ENCODE data around the gene RIPOR3.

RIPOR3 gene

DNA sequence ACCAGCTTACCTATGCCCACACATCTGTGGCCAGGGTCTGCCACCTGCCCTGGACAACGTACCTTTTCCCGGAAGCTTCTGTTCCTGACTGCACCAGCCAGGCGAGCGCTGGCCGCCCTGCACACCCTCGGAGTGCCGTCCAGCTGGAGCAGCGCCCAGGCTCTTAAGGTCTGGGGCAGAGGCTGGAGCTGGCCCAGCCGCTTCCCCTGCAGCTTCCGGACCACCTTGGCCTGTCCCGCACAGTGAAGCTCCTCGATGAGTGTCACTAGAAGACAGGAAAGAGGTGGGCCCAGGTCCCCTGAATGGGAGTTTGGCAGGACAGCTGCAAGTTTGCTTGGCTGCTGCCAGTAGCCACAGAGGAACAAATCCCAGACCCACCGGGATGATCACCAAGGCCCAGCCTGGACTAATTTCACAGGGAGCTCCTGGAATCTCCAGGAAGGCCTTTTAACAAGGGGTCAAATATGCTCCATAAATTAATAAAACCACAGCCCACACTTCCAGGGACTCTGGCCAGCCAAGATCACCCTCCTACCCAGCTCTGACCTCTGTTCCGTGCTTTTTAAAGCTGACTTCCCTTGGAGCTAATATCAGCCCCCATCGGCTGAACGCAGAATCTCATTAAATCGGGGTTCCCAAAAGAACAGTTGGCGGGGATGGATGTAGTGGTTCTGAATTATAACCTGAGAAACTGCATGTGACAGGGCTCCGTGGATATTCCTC is 98.9 kb downstream of the RIPOR3 start:
- peaks cover 5% of the 10 kb centered on the region for H3K36me3 Mint-ChIP-seq
- H3K27ac Mint-ChIP-seq: no peak overlapping the region
- H3K27me3 Mint-ChIP-seq: no peaks in the 10 kb centered on the region
- no peaks in the 10 kb centered on the region for H3K9me3 Mint-ChIP-seq
- ATAC-seq (ENCODE audit: low read depth) (no peak), DNase-seq (ENCODE audit: low spot score in 2 of 2) (no peak)
- no peak overlapping the region for H3K4me3 Mint-ChIP-seq
- peaks cover 27% of the 10 kb centered on the region for H3K4me1 Mint-ChIP-seq

DNA sequence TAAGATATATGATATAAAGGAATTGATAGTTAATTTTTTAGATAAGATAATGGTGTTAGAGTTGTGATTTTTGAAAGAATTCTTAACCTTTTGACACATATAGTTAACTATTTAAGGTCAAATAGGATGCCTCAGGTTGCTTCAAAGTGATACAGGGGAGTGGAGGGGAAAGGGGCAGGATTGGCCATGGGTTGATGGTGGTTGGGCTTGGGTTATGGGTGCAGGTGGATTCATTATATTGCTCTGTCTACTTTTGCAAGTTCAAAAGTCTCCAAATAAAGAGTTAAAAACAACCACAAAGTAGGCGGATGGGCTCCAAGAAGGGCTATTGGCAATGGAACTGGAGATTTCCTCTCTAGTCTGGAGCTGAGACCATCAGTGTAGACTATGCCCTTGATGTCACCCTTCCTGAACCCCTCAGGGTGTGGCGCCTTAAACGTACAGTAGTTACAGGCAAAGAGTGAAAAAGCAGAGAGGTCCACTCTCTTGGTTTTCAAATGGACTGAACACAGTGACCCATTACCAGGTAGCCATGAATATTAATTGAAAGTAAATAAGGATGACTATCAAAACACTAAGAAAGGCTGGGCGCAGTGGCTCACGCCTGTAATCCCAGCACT is 100.0 kb downstream of the RIPOR3 start:
- Mint-ChIP-seq H3K27ac (peak overlapping the region; percentile 26), H3K4me3 (no peak overlapping the region), H3K4me1 (peaks cover 22% of the 10 kb centered on the region), H3K36me3 (peaks cover 5% of the 10 kb centered on the region), H3K9me3 (no peaks in the 10 kb centered on the region), H3K27me3 (no peaks in the 10 kb centered on the region)
- ATAC-seq (ENCODE audit: low read depth) (no peak), DNase-seq (ENCODE audit: low spot score in 2 of 2) (no peak)

DNA sequence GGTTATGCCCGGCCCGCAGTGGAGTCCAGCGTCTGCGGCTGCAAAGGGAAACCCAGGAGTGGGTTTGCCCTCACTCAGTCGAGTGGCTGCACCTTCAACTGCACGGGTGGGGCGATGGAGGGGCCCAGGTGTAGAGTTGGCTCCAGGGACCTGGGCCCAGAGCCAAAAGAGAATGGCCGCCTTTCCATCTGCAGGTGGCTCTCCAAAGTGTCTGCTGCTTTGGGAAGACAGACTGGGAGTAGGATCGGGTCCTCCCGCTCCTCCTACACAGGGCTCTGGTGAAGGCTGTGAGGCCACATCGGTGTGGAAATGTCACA is 101.0 kb downstream of the RIPOR3 start:
- Mint-ChIP-seq H3K4me1 (peaks cover 11% of the 10 kb centered on the region), H3K9me3 (no peaks in the 10 kb centered on the region), H3K36me3 (peaks cover 9% of the 10 kb centered on the region), H3K27ac (no peak overlapping the region), H3K27me3 (no peaks in the 10 kb centered on the region), H3K4me3 (no peak overlapping the region)
- no peak for ATAC-seq (ENCODE audit: low read depth)
- no peak for DNase-seq (ENCODE audit: low spot score in 2 of 2)

DNA sequence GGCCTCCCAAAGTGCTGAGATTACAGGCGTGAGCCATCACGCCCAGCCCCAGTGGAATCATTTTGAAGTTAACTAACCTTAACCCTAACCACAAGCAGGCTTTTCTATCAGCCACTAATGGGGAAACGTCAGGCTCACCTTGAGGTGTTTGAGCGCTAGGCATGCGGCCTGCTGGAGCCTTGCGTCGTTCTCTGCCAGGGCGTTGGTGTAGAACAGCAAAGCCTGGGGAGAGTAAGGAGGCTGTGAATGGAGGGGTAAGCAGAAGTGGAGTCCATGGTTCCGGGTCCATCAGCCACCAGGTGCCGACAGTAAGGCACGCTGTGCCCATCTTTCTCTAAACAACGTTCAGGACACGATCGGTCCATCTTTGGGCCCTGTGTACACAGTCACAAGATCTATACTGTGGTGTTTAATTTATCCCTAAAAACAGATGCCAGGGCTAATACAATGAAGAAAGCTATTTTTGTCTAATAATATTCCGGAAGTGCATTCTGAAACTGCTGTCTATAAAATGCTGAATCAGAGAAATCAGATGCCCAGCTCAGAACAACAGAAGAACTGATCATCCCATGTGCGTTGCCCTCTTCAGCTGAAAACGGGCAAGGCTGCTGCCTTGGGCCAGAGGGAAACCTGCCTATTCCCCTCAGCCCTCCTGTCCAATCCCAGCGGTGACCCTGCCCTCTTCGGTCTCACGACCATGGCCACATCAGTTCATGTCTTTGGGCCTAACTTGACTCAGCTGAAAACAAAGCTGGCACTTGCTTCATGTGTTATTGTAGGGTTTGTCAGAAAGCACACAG is 101.6 kb downstream of the RIPOR3 start:
- Mint-ChIP-seq H3K4me1 (peaks cover 8% of the 10 kb centered on the region), H3K36me3 (peaks cover 13% of the 10 kb centered on the region), H3K27me3 (no peaks in the 10 kb centered on the region)

DNA sequence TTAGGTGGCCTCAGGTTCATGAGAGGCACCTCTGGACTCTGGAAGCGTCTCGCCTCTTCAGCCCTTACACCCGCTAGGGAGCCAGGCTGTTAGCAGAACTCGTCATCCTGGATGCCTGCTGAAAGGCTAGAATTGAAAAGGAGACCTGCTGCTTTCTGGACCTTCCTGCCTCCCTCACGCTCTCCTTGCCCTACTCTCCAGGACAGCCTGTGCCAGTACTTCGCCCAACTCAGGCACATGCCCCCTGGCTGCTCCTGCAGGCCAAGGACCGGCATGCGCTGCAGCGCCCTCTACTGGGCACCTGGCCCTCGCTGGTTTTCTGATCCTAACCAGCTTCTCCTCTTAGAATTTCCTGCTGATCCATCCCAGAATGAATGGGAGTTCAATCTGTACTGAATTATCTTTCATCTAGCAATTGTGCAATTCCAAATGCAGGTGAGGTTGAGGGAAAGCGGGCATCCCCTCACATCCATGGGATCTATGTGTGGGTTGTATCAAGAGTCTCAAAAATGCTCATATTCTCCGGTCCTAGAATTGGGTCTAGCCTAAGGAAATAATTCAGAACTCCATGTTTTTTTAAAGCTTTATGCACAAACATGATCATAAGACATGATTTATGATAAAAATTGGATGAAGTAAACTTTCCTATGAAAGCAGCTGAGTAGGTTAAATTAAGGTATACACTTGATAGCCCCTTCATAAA is 103.2 kb downstream of the RIPOR3 start:
- peak overlapping the region; percentile 76 for H3K27ac Mint-ChIP-seq
- H3K36me3 Mint-ChIP-seq: peaks cover 17% of the 10 kb centered on the region

More for the DNA sequence above, 101.6 kb downstream of the RIPOR3 start:
- DNase-seq (ENCODE audit: low spot score in 2 of 2) (no peak), ATAC-seq (ENCODE audit: low read depth) (no peak)
- Mint-ChIP-seq H3K9me3 (no peaks in the 10 kb centered on the region), H3K27ac (no peak overlapping the region), H3K4me3 (no peak overlapping the region)

DNA sequence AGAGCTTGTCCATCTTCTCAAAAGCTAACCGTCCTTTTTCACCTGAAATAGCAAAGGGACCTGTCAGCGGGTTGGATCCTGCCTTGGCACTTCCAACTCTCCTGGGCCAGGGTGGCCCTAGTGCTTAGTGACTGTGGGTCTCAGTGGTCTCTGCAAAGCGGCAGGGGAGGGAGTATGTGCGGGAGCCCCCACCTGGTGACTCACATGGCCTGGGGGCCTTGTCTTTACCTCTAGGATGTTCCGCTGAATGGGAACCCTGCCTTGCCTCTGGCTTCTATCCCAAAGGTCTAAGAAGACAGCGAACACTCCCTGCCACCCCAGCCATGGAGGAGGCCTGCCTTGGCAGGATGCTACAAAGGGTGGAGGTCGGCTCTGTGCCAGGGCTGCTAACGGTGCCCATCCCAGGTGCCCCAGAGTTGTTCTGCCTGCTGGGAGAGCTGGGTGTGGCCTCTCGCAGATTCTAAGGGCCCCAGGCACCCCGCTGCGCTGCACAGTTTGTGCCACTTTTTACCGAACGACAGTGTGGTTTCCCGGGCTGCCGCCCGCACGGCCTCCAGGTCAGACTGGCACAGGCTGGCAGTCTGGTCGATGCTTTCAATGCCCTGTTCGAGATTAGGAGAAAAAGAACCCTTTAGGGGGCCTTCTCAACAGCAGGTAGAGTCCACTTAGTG is 103.9 kb downstream of the RIPOR3 start:
- Mint-ChIP-seq H3K4me3 (no peak overlapping the region), H3K36me3 (peaks cover 20% of the 10 kb centered on the region), H3K9me3 (no peaks in the 10 kb centered on the region), H3K27me3 (no peaks in the 10 kb centered on the region), H3K27ac (no peak overlapping the region), H3K4me1 (peaks cover 16% of the 10 kb centered on the region)
- ATAC-seq (ENCODE audit: low read depth) (no peak), DNase-seq (ENCODE audit: low spot score in 2 of 2) (no peak)

More for the DNA sequence above, 103.2 kb downstream of the RIPOR3 start:
- peak; percentile 75 for DNase-seq (ENCODE audit: low spot score in 2 of 2)
- ATAC-seq (ENCODE audit: low read depth): peak; percentile 78
- peaks cover 10% of the 10 kb centered on the region for H3K4me1 Mint-ChIP-seq
- no peak overlapping the region for H3K4me3 Mint-ChIP-seq
- no peaks in the 10 kb centered on the region for H3K27me3 Mint-ChIP-seq
- no peaks in the 10 kb centered on the region for H3K9me3 Mint-ChIP-seq

DNA sequence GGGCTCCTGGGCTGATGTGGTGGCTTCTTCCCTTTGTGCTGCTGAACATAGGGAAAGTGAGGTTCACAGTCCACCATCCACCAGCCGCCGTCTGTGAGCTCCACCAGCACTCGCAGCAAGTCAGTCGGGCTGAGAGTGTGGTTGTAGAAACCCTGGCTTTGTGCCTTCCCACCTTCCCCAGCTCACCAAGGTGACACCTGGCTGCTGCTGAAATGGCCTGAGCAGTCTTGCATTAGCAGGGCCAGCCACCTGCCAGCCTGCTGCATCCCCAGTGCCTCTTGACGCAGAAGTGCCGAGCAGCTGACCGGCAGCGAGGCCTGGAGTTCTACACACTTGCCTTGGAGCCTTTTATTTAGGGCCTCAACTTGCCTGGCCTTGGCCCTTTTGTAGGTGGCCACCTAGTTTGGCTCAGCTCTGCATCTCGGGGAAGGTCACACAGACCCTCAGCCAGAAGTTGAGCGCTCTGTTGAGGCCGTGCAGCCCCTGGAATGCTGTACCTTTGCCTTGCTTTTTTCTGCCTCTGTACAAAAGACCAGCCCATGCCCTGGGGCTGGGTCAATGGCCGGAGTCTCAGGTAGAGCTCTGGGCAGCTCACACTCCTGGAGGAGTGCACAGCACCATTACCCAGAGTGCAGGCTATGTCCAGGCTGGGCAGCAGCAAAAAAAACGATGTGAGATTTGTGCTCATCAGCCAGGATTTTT is 104.7 kb downstream of the RIPOR3 start:
- DNase-seq (ENCODE audit: low spot score in 2 of 2): no peak
- Mint-ChIP-seq H3K9me3 (no peaks in the 10 kb centered on the region), H3K36me3 (peaks cover 22% of the 10 kb centered on the region), H3K4me1 (peaks cover 21% of the 10 kb centered on the region), H3K27ac (no peak overlapping the region), H3K27me3 (no peaks in the 10 kb centered on the region), H3K4me3 (no peak overlapping the region)
- no peak for ATAC-seq (ENCODE audit: low read depth)

DNA sequence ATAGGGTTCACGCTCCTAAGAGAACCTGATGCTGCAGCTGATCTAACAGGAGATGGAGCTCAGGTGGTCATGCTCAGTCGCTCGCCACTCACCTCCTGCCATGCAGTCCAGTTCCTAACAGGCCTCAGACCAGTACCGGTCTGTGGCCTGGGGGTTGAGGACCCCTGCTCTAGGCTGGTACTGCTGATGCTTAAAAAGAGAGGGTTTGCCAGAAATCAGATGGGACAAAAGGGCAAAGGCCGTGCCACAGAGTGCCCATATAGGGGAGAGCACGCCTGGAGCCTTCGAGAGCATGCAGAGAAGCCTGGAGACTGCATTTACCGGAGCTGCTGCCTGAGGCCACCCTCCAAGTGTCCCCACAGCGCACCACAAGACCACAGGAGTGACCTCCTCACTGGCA is 105.7 kb downstream of the RIPOR3 start:
- no peak overlapping the region for H3K4me3 Mint-ChIP-seq
- no peak for ATAC-seq (ENCODE audit: low read depth)

DNA sequence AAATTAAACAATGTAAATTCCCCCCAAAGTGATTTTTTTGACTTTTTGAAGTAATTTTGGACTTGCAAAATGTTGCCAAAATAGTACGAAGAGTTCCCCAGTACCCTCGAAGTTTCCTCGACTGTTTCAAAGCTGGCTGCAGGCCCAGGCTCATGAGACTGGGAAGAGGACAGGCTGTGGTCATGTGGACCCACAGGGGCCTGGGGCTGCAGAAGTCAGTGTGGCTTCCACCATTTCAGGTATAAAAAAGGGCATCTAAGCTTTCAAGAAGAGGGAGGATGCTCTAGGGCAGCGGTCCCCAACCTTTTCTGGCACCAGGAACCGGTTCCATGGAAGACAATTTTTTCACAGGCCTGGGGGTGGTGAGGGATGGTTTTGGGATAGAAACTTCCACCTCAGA is 106.1 kb downstream of the RIPOR3 start:
- no peaks in the 10 kb centered on the region for H3K9me3 Mint-ChIP-seq
- no peak overlapping the region for H3K4me3 Mint-ChIP-seq
- ATAC-seq (ENCODE audit: low read depth) (no peak), DNase-seq (ENCODE audit: low spot score in 2 of 2) (no peak)
- peak overlapping the region; percentile 28 for H3K27ac Mint-ChIP-seq
- peaks cover 26% of the 10 kb centered on the region for H3K36me3 Mint-ChIP-seq
- H3K4me1 Mint-ChIP-seq: peaks cover 27% of the 10 kb centered on the region
- no peaks in the 10 kb centered on the region for H3K27me3 Mint-ChIP-seq

More for the DNA sequence above, 105.7 kb downstream of the RIPOR3 start:
- Mint-ChIP-seq H3K4me1 (peaks cover 22% of the 10 kb centered on the region), H3K36me3 (peaks cover 23% of the 10 kb centered on the region), H3K9me3 (no peaks in the 10 kb centered on the region), H3K27me3 (no peaks in the 10 kb centered on the region), H3K27ac (peak overlapping the region; percentile 28)
- no peak for DNase-seq (ENCODE audit: low spot score in 2 of 2)

DNA sequence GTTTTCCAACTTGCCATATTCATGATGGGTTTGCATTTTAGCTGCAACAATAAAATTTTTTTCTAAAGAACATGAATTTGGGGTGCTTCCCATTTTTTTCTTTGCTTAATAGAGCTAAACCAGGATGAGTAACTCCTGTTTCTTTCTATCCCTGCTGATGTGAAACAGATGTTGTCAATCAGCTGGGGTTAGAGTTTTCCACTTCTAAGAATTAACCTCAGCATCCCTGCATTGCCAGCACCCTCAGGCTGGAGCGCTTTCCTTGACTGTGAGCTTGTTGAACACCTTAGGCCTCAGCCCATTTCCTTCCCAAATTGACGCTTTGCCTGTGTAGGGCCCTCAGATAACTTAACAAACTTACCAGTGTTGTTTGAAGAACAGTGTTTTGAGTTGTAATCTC is 106.7 kb downstream of the RIPOR3 start:
- H3K27me3 Mint-ChIP-seq: no peaks in the 10 kb centered on the region
- no peaks in the 10 kb centered on the region for H3K9me3 Mint-ChIP-seq
- peaks cover 31% of the 10 kb centered on the region for H3K4me1 Mint-ChIP-seq
- ATAC-seq (ENCODE audit: low read depth) (no peak), DNase-seq (ENCODE audit: low spot score in 2 of 2) (no peak)
- H3K36me3 Mint-ChIP-seq: peaks cover 30% of the 10 kb centered on the region
- no peak overlapping the region for H3K4me3 Mint-ChIP-seq
- H3K27ac Mint-ChIP-seq: no peak overlapping the region

DNA sequence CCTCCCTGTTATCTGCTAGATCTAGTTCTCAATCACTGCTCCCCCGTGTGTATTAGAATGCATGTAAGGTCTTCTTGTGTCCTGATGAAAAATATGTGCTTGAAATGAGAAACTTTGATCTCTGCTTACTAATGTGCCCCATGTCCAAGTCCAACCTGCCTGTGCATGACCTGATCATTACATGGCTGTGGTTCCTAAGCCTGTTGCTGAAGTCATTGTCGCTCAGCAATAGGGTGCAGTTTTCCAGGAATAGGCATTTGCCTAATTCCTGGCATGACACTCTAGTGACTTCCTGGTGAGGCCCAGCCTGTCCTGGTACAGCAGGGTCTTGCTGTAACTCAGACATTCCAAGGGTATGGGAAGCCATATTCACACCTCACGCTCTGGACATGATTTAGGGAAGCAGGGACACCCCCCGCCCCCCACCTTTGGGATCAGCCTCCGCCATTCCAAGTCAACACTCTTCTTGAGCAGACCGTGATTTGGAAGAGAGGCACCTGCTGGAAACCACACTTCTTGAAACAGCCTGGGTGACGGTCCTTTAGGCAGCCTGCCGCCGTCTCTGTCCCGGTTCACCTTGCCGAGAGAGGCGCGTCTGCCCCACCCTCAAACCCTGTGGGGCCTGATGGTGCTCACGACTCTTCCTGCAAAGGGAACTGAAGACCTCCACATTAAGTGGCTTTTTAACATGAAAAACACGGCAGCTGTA is 107.7 kb downstream of the RIPOR3 start:
- Mint-ChIP-seq H3K36me3 (peaks cover 34% of the 10 kb centered on the region), H3K4me3 (peak overlapping the region; percentile 16), H3K9me3 (no peaks in the 10 kb centered on the region), H3K27ac (peak overlapping the region; percentile 23), H3K4me1 (peaks cover 34% of the 10 kb centered on the region), H3K27me3 (no peaks in the 10 kb centered on the region)
- no peak for DNase-seq (ENCODE audit: low spot score in 2 of 2)
- ATAC-seq (ENCODE audit: low read depth): no peak

DNA sequence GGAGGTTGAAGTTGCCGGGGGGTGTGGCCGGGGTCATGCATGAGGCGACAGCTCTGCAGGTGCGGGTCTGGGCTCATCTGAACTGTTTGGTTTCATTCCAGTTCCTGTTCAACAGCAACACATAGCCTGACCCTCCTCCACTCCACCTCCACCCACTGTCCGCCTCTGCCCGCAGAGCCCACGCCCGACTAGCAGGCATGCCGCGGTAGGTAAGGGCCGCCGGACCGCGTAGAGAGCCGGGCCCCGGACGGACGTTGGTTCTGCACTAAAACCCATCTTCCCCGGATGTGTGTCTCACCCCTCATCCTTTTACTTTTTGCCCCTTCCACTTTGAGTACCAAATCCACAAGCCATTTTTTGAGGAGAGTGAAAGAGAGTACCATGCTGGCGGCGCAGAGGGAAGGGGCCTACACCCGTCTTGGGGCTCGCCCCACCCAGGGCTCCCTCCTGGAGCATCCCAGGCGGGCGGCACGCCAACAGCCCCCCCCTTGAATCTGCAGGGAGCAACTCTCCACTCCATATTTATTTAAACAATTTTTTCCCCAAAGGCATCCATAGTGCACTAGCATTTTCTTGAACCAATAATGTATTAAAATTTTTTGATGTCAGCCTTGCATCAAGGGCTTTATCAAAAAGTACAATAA is 108.6 kb downstream of the RIPOR3 start:
- Mint-ChIP-seq H3K36me3 (peaks cover 34% of the 10 kb centered on the region), H3K9me3 (no peaks in the 10 kb centered on the region), H3K4me3 (peak overlapping the region; percentile 72), H3K27ac (peak overlapping the region; percentile 23), H3K4me1 (peaks cover 29% of the 10 kb centered on the region), H3K27me3 (no peaks in the 10 kb centered on the region)
- DNase-seq (ENCODE audit: low spot score in 2 of 2) (peak in 1 of 2 donors; percentile 41), ATAC-seq (ENCODE audit: low read depth) (peak; percentile 95)
